Frontal cortex (tissue), 4 donors: Measurements from ENCODE around the gene CDK5RAP1. TPM values are rescaled to one million over a fixed set of nuclear protein-coding genes. Genes with fewer than 3 reads are reported as not detected.

Source experiments
- DNase-seq, 2 donors: peaks; one replicate each; pipeline ENCODE4 v3.0.0; 2012; ENCODE audit warnings: low spot score in 2 of 2
- FAIRE-seq: peaks from 2 replicates; lab custom pipeline; 2012; peaks lifted over from hg19 to GRCh38; lab: Jason Lieb, UNC
- total RNA-seq: library from RNA; depleted of rRNA; stranded (reverse); fragments of >200 nt; gene quantifications from one replicate; pipeline ENCODE4 v1.2.3, GENCODE V29; 2014
- donor health status: control.
- donor health status: control.
- donor health status: control.

CDK5RAP1 gene
- total RNA-seq, 1 donor from 2014 or later, result 22.8 TPM

GRCh38 chr20:33338467-33339258 is 62.7 kb downstream of the CDK5RAP1 start:
- DNase-seq (no peak), FAIRE-seq (no peak)

DNA sequence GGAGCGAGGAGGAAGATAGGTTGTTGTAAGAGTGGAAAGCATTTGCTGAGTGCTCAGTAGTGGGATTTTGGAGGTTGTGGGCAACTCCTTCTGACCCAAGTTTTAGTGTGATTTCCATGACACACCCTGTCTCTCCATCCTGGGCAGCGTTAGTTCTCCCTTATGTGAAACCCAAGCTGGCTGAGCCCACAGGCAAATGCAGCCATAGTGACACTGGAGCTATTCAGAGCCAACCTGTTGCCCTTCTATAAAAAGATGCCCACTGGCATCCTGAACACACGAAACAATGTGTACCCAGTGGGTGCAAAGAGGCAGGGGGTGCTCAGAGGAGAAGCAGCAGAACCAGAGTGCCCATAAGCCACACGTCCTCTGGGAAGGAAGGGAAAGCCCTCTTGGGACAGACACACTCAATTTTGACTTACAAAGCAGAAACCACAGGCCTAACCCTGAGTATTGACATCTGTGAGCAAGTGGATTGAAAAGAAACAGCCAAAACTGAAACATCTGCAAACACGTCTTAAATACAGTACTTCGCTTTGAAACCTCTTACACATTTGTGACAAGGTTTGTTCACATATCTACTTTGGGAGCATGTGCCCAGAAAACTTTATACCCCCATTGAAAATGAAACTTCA is 63.7 kb downstream of the CDK5RAP1 start:
- DNase-seq (no peak), FAIRE-seq (no peak)

DNA sequence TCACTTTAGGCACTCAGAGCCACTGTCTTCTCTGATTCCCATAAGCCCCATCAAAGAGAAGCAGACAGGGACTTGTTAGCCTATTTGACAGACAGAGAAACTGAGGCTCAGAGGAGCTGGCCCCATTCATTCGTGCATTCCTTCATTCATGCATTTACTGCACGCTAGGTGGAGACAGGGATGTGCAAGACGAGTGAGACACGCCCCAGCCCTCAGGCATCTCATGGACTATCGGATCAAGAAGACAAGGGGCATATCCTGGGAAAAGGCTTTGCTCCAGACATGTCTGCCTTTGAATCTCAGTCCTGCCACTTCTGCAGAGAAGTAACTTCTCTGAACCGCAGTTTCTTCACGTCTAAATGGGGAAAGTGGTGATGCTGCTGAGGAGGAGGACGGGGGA is 64.2 kb downstream of the CDK5RAP1 start:
- DNase-seq (no peak), FAIRE-seq (no peak)

- DNase-seq, result no peak
- no peak for FAIRE-seq
These were observed 64.9 kb downstream of the CDK5RAP1 start for GRCh38 chr20:33336375-33336774.

GRCh38 chr20:33334111-33334510 is 67.2 kb downstream of the CDK5RAP1 start:
- FAIRE-seq (no peak), DNase-seq (no peak)

DNA sequence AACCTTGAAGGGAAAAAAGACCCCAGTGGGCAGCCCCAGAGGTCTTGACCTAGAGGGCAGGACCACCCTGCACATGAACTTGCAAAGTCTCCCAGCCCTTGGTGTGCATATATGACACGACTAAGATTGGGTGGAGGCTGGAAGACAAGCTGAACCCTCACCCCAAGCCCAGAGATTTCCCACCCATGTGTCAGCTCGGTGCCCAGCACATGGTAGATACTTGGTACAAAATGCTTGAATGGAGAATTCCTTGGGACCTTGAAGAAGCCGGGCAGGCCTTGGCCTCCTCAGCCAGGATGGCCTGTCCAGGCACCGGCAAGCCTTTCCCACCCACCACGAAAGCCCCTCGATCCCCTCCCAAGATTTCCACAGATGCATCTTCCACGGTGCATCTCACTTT is 67.7 kb downstream of the CDK5RAP1 start:
- DNase-seq (no peak), FAIRE-seq (no peak)

GRCh38 chr20:33332905-33333456 is 68.3 kb downstream of the CDK5RAP1 start:
- FAIRE-seq (no peak), DNase-seq (no peak)

GRCh38 chr20:33328157-33329137 is 72.9 kb downstream of the CDK5RAP1 start:
- no peak for DNase-seq
- no peak for FAIRE-seq

- no peak for FAIRE-seq
These were observed 76.0 kb downstream of the CDK5RAP1 start for GRCh38 chr20:33325350-33325749.

GRCh38 chr20:33323236-33323635 is 78.1 kb downstream of the CDK5RAP1 start:
- no peak for FAIRE-seq

More at GRCh38 chr20:33325350-33325749, 76.0 kb downstream of the CDK5RAP1 start:
- no peak for DNase-seq

GRCh38 chr20:33322456-33322855 is 78.9 kb downstream of the CDK5RAP1 start:
- FAIRE-seq, result no peak
- no peak for DNase-seq

More at GRCh38 chr20:33323236-33323635, 78.1 kb downstream of the CDK5RAP1 start:
- DNase-seq, result no peak

GRCh38 chr20:33320006-33320405 is 81.3 kb downstream of the CDK5RAP1 start:
- no peak for DNase-seq
- no peak for FAIRE-seq

DNA sequence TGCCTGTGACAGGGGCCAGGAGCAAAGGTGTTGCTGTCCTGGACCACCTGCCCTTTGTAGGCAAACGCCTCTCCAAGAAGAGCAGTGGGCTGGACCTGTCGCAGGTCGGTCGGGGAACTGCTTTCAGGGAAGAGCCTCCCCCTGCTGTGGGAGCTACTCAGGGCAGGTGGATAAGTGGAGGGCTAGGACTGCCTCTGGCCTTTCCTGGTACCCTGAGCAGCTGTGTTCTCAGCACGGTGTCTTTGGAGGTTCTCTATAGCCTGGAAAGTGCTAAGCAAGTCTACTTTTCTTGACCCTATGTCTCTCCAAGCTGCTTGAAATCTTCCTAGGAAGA is 83.3 kb downstream of the CDK5RAP1 start:
- DNase-seq, result no peak
- FAIRE-seq, result no peak

DNA sequence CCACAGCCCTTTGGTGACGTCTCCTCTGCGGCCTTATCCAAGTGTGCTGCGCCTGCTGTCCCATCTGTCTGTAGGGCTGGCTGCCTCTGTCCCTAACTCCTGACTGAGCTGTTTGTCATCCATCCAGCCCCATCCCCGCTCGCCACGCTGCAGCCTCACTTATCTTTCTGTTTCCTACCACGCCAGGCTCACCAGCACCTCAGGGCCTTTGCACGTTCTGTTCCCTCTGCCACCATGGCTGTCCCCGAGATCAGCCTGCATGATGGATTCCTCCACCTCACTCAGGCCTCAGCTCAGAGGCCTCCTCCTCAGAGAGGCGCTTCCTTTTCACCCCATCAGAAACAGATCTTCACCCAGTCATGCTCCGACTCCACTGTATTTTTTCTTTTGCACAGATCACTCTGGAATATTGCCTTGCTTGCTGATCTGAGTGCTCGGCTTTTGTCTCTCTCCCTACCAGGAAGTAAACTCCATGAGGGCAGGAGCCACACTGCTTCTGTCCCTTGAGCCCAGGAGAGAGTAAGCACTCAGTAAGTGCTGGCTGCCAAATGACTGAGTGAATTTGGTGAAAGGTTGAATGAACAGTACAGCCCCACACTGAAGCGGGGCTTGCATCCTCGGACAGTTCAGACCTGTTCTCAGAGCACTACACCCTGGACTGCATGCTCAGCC is 83.8 kb downstream of the CDK5RAP1 start:
- DNase-seq (no peak), FAIRE-seq (no peak)

DNA sequence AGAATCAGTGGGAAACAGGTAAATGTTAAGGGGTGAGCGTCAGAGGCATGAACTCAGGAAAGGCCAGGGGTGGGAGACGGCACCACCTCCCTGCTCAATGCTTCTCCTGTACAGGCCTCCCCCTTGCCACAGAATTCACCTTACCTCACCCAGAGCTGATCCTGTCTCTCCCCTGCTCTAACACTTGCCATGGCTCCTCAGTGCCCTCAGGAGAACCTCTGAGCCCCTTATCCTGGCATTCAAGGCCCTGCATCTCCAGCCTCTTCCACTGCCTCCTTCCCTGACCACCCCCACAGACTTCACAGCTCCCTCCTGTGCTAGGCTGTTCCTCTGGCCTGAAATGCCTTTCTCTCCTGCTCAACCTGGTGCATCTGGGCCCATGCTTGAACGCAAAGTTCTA is 84.4 kb downstream of the CDK5RAP1 start:
- DNase-seq (no peak), FAIRE-seq (no peak)

- DNase-seq, result no peak
- no peak for FAIRE-seq
These were observed 85.0 kb downstream of the CDK5RAP1 start for GRCh38 chr20:33316343-33316742.

- DNase-seq, result no peak
- FAIRE-seq, result no peak
These were observed 87.5 kb downstream of the CDK5RAP1 start for GRCh38 chr20:33313686-33314314.

DNA sequence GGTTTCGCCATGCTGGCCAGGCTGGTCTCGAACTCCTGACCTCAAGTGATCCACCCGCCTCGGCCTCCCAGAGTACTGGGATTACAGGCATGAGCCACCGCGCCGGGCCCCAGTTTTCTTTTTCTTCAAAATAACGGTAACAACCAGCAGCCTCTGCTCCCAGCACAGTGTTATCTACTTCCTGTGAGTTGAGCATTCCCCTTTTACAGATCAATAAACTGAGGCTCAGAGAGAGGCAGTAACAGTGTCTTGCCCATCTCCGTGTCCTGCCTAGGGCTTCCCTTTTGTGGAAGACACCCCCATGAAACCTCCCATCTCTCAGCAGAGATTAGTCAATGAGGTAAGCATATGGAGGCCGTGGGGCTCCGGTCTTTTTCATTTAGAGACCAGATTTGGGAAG is 88.7 kb downstream of the CDK5RAP1 start:
- DNase-seq (no peak), FAIRE-seq (no peak)

GRCh38 chr20:33311996-33312395 is 89.3 kb downstream of the CDK5RAP1 start:
- FAIRE-seq (no peak), DNase-seq (no peak)
